Fibroblast of skin of abdomen (primary cell): Measurements from ENCODE around the gene MLLT10.
A peak's percentile ranks its signal among the peaks of the same experiment; 100 is the strongest.
"Not testable (repeated sequence)": the region's sequence is repeated elsewhere in the genome, so short reads cannot be mapped to it uniquely, and the experiment has no call there.

Source experiments
- DNase-seq: peaks from one replicate; pipeline ENCODE4 v3.0.0-alpha.2; 2013

MLLT10 gene

DNA sequence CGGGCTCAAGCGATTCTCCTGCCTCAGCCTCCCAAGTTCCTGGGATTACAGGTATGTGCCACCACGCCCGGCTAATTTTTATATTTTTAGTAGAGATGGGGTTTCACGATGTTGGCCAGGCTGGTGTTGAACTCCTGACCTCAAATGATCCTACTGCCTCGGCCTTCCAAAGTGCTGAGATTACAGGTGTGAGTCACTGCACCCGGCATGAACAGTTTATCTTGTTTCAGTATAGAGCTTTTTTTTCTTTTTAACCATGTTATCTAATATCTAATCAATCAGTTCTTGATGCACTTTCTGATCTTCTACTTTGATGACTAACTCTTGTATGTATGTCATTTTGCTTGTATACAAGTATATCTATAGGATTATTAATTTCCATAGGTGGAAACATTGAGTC lies 54.1 kb downstream of the MLLT10 start:
- DNase-seq: not testable (repeated sequence)

- DNase-seq: no peak
Observed at GRCh38 chr10:21593986-21594385, 60.0 kb downstream of the MLLT10 start.

- DNase-seq: no peak
Observed at GRCh38 chr10:21599582-21599981, 65.5 kb downstream of the MLLT10 start.

DNA sequence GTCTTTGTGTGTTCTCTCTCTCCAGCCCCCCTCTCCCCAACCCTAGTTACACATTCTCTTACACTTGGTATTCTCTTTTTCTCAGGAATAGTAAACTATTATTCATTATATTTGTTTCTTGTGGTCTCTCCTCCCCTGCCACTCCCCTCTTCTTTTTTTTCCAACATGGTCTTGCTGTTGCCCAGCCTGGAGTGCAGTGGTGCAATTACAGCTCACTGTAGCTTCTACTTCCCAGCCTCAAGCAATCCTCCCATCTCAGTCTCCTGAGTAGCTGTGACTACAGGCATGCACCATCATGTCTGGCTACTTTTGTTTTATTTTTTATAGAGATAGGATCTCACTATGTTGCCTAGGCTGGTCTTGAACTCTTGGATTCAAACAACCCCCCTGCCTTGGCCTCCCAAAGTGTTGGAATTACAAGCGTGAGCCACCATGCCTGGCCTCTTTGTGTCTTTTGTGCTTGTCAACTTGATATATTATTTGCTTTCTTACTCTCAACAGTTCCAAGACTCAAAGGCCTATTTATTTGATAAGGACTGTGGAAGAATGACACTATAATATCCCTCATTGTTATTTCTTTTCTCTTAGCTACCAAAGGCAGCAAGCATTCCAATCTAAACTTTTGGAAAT lies 66.9 kb downstream of the MLLT10 start:
- no peak for DNase-seq

- DNase-seq: no peak
Observed at GRCh38 chr10:21602313-21602712, 68.3 kb downstream of the MLLT10 start.

- DNase-seq: no peak
Observed at GRCh38 chr10:21603721-21604120, 69.7 kb downstream of the MLLT10 start.

DNA sequence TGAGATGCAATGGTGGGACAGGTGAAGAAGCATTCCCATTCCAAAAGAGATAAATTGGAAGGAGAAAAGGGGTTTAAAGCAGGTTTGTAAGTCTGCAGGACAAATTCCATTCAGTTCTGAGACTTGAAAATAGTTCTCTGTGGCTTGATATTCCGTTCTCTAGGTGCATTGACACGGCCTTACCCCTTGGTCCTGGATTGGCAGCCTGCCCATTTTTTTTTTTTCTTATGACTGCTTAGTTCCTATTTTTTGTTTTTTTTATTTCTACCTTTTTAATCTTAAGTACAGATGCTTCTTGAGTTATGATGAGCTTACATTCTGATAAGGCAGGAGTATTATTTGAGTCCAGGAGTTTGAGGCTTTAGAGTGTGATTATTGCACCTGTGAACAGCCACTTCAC lies 70.6 kb downstream of the MLLT10 start:
- DNase-seq: no peak

DNA sequence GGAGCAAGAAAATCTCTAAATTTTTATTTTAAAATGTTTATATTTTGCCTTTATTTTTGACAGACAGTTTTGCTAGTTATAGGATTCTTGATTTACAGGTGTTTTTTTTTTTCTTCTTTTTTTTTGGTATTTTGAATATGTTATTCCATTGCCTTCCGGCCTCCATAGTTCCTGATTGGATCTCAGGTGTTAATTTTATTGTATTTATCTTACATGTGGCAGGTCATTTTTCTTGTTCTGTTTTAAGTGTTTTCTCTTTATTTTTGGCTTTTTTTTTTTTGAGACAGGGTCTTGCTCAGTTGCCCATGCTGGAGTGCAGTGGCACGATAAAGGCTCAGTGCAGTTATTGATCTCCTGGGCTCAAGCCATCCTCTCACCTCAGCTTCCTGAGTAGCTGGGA lies 73.9 kb downstream of the MLLT10 start:
- DNase-seq: no peak

DNA sequence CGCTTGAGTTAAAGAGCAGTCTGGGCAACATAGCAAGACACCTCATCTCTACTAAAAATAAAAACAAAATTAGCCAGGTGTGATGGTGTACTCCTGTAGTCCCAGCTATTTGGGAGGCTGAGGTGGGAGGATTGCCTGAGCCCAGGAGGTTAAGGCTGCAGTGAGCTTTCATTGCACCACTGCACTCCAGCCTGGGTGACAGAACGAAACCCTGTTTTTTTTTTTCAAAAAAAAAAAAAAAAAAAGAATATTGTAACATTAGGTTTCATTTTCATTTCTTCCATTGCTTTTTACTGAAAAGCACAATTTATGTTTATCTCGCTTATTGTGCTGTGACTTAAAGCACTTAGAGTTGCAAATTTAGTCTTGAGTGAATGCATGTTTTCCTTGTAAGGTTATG lies 80.0 kb downstream of the MLLT10 start:
- no peak for DNase-seq

DNA sequence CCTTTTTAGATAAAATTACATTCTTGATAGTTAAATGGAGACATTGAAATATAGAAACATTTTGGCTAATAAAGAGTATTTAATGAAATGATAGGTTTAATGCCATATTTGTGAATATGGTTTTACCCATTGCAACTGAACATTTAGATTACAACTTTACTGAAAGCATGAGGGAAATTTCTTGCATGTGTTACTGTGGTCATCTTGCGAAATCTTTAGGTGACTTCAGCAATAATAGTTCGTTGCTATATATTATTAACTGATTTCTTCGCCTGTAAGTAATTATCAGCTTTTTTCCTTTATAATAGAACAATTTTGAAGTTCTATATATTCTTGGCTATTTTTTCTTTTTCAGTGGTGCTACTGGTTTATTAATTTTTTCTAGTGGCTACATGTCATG lies 83.2 kb downstream of the MLLT10 start:
- DNase-seq: peak; percentile 17

DNA sequence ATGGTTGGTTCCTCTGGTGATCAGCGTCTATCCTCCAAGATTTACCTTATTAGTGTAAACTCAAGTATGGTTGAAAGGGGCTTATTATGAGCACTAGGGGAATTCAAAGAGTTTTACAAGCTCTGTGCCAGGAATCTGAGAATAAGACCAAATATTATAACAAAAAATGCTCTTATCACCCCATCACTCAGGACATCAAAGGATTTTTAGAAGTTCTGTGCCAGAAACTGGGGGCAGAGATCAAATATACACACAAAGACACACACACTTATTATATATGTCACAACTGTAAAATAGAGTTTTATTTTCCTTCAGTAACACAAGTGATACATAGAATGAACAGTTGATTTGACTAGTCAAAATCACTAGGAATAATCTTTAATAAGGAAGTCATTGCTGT lies 89.3 kb downstream of the MLLT10 start:
- no peak for DNase-seq

- DNase-seq: not testable (repeated sequence)
Observed at GRCh38 chr10:21624421-21624820, 90.4 kb downstream of the MLLT10 start.

GRCh38 chr10:21624951-21625350 lies 90.9 kb downstream of the MLLT10 start:
- no peak for DNase-seq

DNA sequence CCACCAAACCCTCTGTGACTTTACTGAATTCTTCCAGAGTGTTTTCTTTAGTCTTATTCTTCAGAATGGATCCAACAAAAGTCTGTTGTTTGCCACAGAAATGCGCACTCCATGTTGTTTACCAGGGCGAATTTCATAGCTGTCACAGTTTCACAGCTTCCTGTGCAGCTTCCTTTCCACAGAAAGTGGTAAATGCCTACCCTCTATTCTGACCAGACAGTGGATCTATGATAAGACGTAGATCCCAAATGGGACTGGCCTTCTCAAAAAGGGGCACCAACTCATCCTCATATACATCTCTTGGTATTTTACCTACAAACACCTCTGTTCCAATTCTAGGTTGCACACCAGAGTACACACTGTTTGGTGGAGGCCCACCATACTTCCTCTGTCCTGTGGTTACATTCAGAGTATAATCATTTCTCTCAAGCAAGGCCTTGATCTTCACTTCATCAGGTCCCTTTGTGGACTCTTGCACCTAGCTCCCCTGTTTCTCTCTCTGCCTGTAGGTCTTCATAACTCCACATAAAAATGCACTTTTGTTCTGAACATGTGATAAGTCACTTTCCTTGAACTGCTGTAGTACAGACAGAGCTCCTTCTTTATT lies 91.7 kb downstream of the MLLT10 start:
- DNase-seq: no peak

GRCh38 chr10:21626457-21627161 lies 92.6 kb downstream of the MLLT10 start:
- DNase-seq: peak; percentile 13

DNA sequence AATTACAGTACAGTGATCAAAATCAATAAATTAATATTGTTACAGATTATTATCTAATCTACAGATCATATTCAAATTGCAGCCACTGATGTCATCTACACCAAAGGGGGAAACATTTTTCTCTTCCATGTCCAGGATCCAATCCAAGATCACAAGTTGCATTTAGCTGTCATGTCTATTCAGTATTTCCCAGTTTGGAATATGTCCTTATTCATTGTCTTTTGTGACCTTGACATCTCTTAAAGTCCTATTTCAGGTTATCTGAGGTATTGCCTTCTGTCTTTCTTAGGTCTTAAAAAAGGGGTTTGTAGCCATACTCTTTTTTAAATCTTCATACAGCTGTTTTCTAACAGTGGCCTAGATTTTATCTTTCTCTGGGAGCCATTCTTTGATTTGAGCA lies 93.3 kb downstream of the MLLT10 start:
- no peak for DNase-seq

DNA sequence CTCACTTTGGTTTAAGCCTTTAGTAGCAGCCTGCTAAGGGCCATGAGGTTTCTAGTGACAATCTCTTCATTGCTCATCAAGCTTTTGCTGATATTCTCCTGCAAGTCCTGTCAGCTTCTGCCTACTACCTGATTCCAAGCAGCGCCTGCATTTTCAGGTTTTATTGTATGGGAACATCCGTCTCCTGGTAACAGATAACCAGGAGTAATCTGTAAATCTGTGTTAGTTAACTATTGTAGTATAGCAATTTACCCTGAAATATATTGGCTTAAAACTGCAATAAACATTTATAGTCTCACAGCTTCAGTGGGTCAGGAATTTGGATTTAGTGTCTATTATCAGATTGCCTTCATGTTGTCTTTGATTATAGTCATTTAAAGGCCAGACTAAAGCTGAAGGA lies 94.0 kb downstream of the MLLT10 start:
- DNase-seq: no peak

DNA sequence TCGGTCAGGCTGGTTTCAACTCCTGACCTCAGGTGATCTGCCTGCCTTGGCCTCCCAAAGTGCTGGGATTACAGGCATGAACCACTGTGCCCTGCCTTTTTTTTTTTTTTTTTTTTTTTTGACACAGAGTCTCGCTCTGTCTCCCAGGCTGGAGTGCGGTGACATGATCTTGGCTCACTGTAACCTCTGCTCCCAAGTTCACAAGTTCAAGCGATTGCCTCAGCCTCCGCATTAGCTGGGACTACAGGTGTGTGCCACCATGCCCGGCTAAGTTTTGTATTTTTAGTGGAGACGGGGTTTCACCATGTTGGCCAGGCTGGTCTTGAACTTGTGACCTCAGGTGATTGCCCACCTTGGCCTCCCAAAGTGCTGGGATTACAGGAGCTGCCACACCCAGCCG lies 94.6 kb downstream of the MLLT10 start:
- not testable (repeated sequence) for DNase-seq

- no peak for DNase-seq
Observed at GRCh38 chr10:21634599-21635365, 100.8 kb downstream of the MLLT10 start.

DNA sequence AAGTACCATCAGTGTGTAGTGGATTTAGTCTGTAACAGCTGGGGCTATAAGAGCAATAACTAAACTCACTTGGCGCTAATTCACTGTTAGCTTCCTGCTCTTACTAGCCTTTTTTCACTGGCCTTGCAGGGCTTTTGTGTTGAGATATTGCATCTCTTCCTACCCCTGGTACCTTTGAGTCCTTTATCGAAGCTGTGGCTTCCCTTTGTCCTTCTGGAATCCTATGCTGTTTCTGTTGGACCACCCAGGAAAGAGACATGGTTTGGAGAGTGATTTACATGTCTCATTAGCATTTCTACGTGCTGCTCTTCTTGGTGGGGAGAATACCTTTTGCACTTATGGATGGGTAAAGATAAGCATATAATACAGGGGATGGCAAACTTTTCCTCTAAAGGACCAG lies 103.8 kb downstream of the MLLT10 start:
- DNase-seq: no peak

DNA sequence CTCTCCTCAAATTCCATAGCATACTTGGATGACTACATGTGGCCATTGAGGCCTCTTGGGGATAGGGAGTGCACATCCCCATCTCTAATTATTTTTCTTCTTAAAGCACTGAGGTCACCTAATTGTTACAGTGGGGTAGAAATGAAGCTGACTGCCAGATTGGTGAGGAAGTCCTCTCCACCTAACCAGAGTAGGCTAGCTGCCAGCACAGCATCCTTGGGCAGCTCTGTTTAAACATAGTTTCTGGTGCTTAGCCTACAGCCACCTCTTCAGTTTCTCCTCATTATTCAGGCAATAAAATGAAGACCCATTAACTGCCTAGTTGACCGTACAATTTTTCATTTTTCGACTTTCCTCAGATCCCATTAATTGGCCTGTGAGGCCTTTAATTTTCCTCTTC lies 104.6 kb downstream of the MLLT10 start:
- no peak for DNase-seq

DNA sequence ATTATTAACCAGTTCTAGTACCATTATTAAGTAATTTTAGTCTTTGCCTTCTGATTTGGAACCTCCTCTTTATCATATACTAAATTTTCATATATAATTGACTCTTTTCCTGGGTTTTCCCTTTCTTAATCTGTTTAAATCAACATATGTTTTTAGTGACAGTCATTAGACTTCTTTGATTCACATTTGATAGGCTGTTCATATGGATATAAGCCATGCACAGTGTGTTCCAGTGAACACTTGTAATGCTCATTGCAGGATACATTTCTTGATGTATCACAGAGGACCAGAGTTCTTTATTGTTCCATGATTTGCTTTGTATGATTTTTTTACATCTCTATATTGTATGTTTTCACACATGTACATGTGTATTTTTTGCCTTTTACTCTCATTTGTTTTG lies 114.0 kb downstream of the MLLT10 start:
- DNase-seq: no peak

DNA sequence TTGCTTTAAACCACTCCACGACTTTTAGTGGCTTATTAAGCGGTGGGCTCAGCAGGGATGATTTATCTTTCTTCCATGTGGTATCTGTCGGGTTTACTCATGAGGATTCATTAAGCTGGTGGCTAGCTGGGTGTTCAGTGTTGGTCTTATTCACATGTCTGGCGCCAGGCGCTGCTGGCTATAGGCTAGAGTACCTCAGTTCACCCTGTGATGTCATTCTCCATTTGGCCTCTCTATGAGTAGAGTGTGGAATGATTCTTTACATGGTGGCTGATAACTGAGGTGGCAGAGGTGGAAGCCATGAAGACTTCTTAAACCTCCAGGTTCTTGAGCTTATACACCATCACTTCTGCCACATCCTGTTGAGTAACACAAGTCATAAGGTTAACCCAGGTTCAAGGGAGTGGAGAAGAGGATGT lies 115.4 kb downstream of the MLLT10 start:
- peak; percentile 23 for DNase-seq
